ENCODE measurements around the gene SF3B4. TPM values are rescaled to one million over a fixed set of nuclear protein-coding genes. Genes with fewer than 3 reads are reported as not detected.

Gene SF3B4
- total RNA-seq, 1 experiment from 2014 or later = 127 TPM

DNA sequence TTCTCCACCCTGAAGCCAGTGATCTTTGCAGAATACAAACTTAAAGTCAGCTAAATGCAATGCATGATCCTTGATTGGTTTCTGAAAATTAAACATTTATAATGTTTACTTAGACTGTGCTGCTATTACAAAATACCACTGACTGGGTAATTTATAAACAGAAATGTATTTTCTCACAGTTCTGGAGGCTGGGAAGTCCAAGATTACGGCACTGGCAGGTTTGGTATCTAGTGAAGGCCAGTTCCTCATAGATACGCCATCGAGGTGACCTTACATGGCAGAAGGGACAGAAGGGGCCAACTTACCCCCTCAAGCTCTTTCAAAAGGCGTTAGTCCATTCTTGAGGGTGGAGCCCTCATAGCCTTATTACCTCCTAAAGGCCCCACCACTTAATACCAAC, 31.0 kb downstream of the SF3B4 start:
- TF ChIP-seq, protein P1, sequence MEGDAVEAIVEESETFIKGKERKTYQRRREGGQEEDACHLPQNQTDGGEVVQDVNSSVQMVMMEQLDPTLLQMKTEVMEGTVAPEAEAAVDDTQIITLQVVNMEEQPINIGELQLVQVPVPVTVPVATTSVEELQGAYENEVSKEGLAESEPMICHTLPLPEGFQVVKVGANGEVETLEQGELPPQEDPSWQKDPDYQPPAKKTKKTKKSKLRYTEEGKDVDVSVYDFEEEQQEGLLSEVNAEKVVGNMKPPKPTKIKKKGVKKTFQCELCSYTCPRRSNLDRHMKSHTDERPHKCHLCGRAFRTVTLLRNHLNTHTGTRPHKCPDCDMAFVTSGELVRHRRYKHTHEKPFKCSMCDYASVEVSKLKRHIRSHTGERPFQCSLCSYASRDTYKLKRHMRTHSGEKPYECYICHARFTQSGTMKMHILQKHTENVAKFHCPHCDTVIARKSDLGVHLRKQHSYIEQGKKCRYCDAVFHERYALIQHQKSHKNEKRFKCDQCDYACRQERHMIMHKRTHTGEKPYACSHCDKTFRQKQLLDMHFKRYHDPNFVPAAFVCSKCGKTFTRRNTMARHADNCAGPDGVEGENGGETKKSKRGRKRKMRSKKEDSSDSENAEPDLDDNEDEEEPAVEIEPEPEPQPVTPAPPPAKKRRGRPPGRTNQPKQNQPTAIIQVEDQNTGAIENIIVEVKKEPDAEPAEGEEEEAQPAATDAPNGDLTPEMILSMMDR (conservative IDR thresholded peaks at IDR 0.05) = no peak
- Histone ChIP-seq H3T11ph (ENCODE audit: low read length) (no peak overlapping the region), H3K18ac (ENCODE audit: insufficient read length, low read depth, low read length) (no peak overlapping the region), H3K56ac (ENCODE audit: insufficient read length, low read depth, low read length) (no peak overlapping the region), H3K27me3 (ENCODE audit: insufficient read depth, low read length) (no peaks in the 10 kb centered on the region), H2BK120ac (ENCODE audit: low read depth, low read length, poor library complexity, severe bottlenecking) (no peak overlapping the region), H2BK20ac (ENCODE audit: low read depth, low read length, poor library complexity, severe bottlenecking) (no peak overlapping the region), H3K14ac (ENCODE audit: insufficient read depth, low read length) (no peak overlapping the region), H3K23me2 (ENCODE audit: insufficient read length, low read depth, low read length, poor library complexity, severe bottlenecking) (peaks cover 8% of the 10 kb centered on the region), H3K4me2 (ENCODE audit: insufficient read depth, insufficient read length, low read length) (no peak overlapping the region), H2BK5ac (ENCODE audit: insufficient read length, low read length) (no peak overlapping the region), H2BK15ac (ENCODE audit: low read depth, low read length) (no peak overlapping the region), H3K9me3 (ENCODE audit: control insufficient read depth, low read depth, low read length) (no peaks in the 10 kb centered on the region), H2AFZ (ENCODE audit: low read length) (no peak overlapping the region), H2BK12ac (ENCODE audit: insufficient read length, low read depth, low read length) (no peak overlapping the region), H2AK5ac (ENCODE audit: insufficient read length, low read length) (no peak overlapping the region), H3K27ac (ENCODE audit: insufficient read length, low read depth, low read length) (no peak overlapping the region), H3K79me1 (ENCODE audit: insufficient read depth, low read depth, low read length, poor library complexity, severe bottlenecking) (no peaks in the 10 kb centered on the region), H4K5ac (ENCODE audit: insufficient read length, low read depth, low read length) (no peak overlapping the region), H3K4ac (ENCODE audit: low read depth, low read length) (no peak overlapping the region), H3K9ac (ENCODE audit: extremely low read depth, insufficient read length, low read length) (no peak overlapping the region), H3K79me2 (ENCODE audit: insufficient read depth, low read length) (no peaks in the 10 kb centered on the region), H3K23ac (ENCODE audit: insufficient read length, low read depth, low read length) (no peak overlapping the region), H4K8ac (replicated peaks; ENCODE audit: insufficient read length, low read depth, low read length) (no peak overlapping the region), H4K91ac (ENCODE audit: insufficient read length, low read depth, low read length) (no peak overlapping the region), H3K4me1 (ENCODE audit: insufficient read depth, low read length) (no peaks in the 10 kb centered on the region), H4K20me1 (ENCODE audit: control insufficient read depth, insufficient read depth, insufficient read length) (no peaks in the 10 kb centered on the region)
- WGBS (ENCODE audit: extremely low coverage, insufficient read length, low lambda C conversion rate) = no CpG with 5 or more reads among the region's 4 CpGs
- Mint-ChIP-seq H3K27me3 (ENCODE audit: low read depth) (peaks cover 4% of the 10 kb centered on the region), H3K9me3 (no peaks in the 10 kb centered on the region; a peak in 1 of 5 replicates), H3K4me1 (peaks cover 20 to 23% of the 10 kb centered on the region in 2 experiments), H3K4me3 (no peak overlapping the region), H3K36me3 (ENCODE audit: insufficient read depth in 1 of 3, low read depth in 3 of 3) (no peaks in the 10 kb centered on the region; a peak in 1 of 7 replicates), H3K27ac (no peak overlapping the region)
- no peak for DNase-seq
